Hypothalamus (tissue), 51 donors: ENCODE measurements around the gene TULP1.

ENCODE experiments used
- DNase-seq, 51 donors: peaks; one replicate each; lab custom pipeline; 2025; lab: John Stamatoyannopoulos, UW

TULP1 gene

DNA sequence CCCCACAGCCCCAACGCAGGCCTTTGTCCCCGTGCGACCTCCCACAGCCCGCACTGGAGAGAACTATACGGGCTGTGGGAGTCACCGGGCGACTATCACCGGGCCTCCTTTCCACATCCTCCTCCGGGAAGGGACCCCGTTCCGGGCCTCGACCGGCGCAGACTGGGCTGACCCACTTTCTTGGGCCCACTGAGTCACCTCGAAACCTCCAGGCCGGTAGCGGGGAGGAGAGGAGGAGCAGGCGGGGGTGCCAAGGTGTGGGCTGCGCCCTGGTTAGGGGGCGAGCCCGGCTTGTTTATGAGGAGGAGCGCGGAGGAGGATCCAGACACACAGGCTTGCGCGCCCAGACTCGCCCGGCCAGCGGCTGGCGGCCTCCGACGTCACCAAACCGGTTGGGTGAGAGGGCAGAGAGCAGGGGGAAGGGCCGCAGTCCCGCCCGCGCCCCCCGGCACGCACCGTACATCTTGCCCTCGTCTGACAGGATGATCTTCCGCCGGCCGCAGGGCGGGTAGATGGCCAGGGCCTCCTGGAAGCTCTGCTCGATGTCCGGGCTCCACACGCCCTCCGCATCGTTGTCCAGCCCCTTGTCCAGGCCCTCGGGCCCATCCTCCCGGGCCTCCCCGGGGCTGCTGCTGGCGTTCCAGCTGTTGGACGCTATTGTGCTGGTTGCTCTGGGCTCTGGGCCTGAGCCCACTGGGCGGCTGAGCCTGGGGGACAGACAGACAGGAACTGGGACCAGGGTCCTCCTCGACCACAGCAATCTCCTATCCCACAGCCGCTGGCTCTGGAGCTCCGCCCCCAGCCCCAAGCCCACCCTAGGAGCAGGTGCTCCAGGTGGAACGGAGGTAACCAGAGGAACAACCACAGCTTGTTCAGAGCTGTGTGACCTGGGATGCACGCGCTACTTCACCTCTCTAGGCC, 26.4 kb downstream of the TULP1 start:
- DNase-seq = no peak

GRCh38 chr6:35485402-35485877, 27.3 kb downstream of the TULP1 start:
- DNase-seq = no peak

DNA sequence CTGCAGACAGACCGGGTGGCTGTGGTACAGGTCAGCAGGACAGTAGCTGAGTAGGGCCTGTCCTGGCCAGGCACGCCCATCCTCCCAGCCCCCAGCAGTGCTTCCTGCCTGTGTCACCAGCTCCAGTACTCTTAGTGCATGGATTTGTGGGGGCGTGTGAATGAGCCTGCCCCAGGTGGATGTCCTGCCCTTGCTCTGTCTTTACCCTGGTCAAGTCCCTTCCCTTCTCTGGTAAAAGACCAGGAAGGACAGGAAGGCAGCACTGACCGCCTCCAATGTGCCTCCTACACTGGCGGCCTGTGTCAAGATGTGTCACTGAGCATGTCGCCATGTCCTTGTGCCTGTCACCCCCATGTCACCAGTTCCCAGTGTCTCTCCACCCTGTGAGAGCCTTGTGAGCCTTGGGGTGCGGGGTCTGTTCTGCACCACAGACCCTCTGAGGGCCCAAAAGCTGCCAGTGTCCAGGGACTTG, 27.7 kb downstream of the TULP1 start:
- DNase-seq = no peak

DNA sequence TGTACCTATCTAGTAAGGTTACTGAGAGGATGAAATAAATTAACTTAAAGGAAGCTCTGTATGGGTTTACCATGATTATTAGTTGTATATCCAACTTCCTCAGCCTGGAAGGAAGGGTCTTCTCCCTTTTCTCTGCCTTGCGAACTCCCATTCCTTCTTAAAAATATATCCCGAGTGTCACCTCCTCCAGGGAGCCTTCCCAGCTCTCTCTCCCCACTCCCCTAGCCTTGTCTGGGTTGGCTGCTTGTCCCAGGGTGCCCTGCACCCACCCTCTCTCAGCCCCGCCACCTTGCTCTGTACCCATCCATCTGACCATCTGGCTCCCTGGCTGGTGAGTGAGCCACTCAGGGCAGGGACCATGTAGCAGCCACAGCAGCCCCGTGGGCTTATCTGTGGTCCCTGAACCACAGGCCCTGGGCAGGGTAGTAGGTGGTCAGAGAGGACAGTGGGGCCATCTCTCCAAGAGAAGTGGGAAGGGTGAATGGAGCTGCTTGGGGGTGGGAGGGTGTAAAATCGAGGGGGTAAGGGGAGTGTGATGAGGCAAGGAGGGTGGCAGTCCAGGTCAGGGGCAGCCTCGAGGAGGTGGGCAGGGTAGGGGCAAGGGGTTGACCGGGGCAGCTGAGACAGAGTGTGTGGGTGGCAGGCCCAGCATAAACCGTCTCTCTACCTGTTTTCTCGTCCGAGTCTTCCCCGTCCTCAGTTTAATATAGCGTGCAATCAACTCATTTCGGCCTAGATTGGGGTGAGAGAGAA, 28.6 kb downstream of the TULP1 start:
- DNase-seq = no peak

- DNase-seq = no peak
Measured at GRCh38 chr6:35483490-35483889, 29.2 kb downstream of the TULP1 start.

DNA sequence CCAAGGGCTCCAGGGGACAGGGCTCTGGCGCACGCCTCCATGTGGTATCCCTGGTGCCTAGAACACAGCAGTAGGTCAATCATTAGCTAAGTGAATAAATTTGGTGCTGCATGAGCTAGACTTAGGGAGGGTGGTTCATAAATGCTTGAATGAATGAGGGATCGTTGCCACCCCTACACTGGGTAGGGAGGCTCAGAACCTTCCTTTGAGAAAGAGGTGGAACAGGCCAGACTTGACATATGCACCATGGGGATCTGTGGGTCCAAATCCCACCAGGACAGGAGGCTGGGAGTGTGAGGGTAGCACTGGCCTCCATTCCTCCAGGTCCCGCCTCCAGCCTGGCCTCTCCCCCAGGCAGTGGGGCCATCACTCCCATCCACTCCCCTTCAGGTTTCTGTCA, 29.6 kb downstream of the TULP1 start:
- no peak for DNase-seq

DNA sequence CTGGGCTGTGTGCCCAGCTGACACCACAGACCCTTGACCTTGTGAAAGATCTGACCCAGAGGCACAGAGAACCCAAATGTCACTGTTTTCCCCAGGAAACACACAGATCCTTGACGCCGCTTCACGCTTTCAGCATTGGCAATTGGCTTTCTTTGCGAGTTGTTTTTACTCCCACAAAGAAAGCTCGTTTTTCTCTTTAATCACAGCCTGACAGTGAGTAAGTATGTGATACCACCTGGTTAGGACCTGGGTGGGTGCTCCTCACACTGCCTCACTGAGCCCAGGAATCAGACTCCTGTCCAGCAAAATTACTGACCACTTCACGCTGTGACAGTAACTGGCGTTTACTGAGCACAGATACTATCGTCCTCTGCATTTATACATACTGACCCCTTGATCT, 31.5 kb downstream of the TULP1 start:
- DNase-seq = no peak

DNA sequence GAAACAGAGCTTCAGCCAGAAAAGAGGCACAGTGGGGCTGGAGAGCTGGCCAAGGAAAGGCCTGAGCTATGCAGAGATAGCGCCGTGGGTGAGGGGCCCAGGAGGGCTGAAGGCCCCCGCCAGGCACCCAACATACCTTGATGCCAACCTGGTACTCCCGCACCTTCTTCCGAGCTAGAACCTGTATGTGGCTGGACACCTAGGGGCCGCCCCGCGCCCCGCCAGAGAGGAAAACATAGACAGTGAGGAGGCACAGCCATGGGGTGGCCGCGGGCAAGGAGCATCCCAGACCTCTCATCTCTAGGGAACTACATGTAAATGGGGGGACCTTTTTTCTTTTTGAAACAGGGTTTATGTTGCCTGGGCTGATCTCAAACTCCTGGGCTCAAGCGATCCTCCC, 32.5 kb downstream of the TULP1 start:
- DNase-seq = no peak

- no peak for DNase-seq
Measured at GRCh38 chr6:35478259-35478658, 34.4 kb downstream of the TULP1 start.

GRCh38 chr6:35477551-35478179, 35.0 kb downstream of the TULP1 start:
- no peak for DNase-seq

DNA sequence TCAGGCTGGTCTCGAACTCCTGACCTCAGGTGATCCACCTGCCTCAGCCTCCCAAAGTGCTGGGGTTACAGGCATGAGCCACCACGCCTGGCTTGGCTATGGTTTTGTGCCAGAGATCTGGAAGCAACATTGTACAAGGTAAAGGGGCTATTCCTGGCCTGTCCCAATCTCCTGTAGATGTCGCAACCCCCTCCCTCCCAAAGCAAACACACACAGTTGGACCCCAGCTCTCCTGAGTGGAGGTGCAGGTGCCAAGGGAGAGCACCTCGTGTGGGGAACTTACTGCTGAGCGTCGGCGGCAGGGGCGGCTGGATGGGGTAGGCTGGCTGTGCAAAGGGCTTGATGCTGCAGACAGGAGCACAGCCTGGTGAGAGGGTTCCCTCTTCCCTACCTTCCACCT, 35.7 kb downstream of the TULP1 start:
- no peak for DNase-seq

DNA sequence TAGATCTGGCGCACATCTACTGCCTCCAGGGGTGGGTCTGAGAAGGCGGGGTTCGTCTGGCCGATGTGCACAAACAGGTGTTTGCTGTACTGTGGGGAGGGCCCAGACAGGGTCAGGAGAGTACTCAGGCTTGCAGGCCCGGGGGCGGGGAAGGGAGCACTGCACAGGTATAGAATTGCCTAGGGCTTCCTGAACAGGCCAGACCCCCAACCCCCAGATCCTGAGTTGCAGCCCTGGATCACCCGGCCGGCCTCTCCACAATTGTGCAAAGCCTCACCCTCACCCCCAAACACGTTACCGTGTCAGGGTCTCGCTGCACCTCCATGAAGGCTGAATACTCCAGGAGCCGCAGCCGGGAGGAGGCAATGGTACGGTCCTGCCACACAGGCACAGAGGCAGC, 36.7 kb downstream of the TULP1 start:
- DNase-seq = no peak

DNA sequence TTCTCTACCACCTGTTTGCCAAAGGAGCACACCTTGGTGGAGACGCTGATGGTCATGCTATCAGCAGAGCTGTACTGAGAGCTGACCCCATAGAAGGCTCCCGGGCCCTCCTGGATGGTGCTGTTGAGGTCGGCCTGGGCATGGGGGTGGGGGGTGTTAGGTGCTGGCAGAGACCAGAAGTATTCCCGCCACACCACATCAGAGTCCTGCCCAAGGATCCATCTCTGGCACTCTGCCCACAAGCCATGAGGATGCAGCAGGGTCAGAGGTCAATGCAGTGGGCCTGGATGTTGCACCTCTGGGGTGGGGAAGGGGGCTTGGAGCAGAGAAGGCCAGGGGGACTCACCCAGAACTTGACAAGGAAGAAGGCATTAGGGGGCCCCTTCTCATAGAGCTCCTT, 37.1 kb downstream of the TULP1 start:
- DNase-seq = no peak

DNA sequence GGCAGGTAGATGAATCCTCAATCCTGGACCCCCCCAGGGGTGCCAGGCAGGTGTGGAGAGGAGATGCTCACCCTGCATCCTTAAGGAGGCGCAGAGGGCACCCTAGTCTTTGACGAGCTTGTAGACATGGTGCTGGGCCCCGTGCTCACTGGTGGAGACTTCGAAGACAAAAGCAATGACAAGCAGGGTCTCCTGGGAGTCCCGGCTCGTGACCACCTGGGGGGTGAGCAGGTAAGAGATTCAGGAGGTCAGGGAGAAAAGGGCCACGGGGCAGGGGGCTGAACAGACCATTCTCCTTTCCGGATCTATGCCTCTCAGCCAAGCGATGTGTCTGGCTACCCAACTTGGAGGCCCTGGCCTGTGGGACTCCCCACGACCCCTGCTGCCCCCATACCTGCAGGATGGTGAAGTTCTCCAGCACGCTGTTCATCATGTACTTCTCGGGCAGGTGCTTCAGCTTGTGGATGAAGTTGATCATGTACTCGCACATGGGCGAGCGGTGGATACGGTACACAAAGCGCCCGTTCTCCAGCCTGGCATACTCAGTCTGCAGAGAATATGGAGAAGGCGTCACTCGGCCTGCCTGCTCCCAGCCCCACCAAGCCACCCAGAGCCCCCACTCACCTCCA, 37.6 kb downstream of the TULP1 start:
- no peak for DNase-seq

DNA sequence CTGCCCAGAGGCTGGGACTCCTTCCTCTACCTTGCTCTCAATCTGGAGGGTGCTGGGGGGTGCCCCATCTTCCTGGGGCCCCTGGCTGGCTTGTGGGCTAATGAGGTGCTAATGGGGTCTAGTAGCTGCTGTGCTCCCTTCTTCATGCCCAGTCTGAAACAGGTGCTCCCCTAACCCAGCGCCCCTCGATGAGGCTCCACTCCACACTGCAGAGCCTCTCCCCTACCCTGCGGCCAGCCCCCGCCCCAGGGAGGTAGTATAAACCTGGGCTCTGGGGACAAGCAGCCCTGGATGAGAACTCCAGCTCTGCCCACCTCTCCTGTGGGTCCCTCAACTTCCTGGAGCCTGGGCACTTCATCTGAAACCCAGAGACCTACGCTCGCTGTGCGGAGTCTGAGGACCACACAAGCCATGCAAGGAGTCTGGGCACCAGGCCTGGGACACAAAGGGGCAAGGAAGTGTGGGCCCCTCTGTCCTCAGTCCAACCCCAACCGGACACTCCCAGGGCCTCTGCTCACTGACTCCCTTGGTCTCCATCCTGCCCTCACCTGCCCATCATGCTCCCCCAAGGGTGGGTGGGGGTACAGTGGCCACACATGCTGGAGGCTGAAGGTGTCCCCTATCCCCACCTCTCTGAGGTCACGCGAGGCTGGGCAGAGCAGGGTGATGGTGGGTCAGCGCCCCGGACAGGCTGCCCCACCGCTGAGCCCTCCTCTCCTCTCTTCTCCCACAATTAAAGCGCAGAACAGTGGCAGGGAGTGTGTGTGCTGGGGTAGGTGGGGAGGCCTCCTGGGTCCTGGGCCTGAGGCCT, 38.4 kb downstream of the TULP1 start:
- DNase-seq = no peak

DNA sequence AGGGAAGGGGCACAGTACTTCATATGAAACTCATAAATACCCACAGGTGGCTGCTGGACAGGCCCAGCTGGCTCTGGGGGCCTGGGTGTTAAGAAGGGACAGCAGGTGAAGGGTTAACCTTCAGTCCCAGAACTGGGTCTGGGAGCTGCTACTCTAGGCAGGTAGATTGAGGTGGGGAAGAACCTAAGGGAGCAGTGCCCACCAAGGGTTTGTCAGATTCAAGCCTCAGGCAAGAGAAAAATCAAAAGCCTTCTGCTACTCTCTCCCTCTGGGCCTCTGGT, 38.9 kb downstream of the TULP1 start:
- no peak for DNase-seq

- no peak for DNase-seq
Measured at GRCh38 chr6:35473075-35473849, 39.4 kb downstream of the TULP1 start.

DNA sequence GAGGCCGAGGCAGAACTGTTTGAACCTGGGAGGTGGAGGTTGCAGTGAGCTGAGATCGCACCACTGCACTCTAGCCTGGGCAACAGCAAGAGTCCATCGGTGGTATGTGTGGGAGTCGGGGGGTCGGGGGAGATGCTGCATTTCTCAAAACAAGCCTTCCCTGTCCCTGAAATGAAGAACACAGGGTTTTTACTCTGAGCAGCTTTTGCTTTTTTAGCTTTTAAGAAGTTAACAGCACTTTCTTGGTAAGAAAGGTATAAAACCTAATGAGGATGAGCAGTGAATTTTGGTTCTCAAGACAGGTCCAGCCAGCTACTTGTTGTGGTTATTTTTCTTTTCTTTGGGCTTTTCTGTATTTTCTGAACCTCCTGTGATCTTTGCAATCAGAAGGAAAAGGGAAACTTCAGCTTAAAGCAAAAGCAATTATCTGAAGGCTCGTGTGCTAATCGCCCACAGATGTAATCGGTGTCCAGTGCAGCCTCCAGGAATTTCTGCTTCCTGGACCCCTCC, 40.8 kb downstream of the TULP1 start:
- no peak for DNase-seq

DNA sequence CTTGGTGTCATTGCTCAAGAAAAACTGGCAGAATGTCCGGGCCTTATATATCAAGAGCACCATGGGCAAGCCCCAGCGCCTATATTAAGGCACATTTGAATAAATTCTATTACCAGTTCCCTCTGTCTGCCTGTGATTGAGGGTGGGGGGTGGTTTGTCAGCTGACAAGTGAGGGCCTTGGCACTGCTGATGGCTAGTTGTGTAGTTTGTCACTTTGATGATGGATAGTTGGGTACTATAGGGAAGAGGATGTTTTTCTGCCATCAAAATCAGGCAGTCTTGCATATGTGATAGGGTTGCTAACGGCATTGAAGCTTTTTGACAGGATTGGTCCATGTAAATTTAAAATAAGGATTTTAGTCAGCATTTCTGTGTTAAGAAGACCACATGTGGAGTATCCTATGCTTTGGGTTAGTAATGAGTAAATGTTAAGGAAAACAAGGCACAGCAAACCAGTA, 42.0 kb downstream of the TULP1 start:
- DNase-seq = no peak
